HPDE6-E6E7 (cell line): Measurements from ENCODE around the gene CFTR.
"Not testable (repeated sequence)": the region's sequence is repeated elsewhere in the genome, so short reads cannot be mapped to it uniquely, and the experiment has no call there.

ENCODE experiments used
- DNase-seq: peaks from one replicate; pipeline ENCODE4 v3.0.0; 2011; ENCODE audit warnings: missing footprints; ENCODE audit errors: extremely low spot score

CFTR gene

DNA sequence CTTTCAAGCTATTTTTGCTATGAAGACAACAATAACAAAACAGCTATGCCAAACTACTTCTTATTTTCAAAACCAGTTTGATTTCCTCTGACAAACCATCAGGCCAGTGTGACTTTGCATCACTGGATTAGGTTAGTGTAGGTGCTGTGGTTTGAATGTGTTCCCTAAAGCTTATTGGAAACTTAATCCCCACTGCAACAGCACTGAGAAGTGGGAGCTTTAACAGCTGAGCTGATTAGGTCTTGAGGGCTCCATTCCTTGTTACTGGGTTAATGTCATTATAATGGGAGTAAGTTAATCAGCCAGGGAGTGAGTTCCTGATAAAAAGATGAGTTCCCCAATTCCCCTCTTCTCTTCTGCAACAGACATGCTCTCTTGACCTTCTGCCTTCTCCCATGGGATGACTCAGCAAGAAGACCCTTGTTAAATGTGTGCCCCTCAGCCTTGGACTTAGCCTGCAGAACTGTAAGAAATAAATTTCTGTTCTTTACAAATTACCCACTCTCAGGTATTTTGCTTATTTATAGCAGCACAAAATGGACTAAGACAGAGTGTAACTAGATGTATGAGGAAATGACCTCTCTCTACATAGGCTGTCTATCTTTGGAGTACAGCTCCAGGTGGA is 206.6 kb downstream of the CFTR start:
- DNase-seq = no peak

DNA sequence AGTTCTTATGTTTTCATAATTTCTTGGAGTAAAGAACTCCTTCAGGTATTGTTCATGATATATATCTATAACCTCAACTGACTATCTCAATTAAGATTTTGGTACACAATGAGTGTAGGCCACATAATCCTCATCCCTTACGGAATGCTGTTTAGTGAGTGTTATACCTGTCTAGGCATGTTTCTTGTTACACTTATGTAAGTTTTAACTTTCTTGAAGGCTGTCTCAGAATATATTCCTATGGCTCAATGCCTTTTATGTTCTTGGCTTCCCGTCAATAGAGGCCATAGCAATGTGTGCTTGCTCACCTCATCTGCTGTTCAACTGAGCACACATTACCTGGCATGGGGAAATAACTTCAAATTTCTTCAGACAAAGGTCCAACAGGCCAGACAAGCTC is 208.3 kb downstream of the CFTR start:
- DNase-seq = peak; percentile 76

DNA sequence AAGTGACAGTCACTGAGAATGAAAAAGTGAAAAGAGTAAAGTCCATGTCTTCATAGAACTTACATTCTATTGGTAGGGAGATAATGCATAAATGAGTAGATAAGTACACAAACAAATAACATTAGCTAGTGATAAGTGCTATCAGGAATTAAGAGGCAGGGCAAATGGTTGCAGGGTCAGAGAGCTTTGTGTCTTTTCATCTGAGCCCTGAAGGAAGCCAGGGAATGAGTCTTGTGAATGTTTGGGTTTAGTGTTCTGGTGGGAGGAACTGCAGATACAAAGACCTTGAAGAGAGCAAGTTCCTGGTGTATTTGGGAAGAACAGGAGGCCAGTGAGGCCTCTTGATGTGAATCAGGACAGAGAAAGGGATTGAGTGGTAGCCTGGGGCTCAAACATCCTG is 209.6 kb downstream of the CFTR start:
- no peak for DNase-seq

DNA sequence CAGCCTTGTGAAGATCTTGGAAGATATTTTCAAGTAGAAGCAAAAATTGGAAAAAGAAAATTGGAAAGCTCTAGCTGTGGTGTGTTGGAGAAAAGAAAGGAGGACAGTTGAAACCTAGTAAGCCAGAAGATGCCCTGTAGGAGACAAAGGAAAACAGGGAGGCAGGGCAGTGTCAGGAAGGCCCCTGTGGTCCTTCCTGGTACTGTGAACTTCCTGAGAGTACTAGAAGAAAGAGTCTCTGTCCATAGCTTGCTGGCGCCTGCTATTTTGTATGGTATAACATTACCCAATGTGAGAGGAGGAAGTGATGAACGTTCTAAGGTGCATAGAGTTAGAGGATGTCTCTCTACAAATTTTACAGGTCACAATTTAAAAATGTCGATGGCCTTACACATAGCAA is 210.3 kb downstream of the CFTR start:
- DNase-seq = no peak

DNA sequence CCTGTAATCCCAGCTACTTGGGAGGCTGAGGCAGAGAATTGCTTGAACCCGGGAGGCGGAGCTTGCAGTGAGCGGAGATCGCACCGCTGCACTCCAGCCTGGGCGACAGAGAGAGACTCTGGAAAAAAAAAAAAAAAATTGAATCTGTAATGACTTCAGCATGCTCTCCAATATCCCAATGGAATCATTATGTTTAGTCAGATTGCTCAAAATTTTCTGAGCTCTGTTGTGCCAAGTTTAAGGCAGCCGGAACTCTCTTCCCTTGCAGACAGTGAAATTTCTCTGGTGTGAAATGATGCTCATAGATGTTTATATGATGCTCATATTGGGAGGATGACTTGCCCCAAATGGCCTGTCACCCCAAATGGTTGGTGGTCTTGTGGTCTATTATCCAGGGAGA is 212.5 kb downstream of the CFTR start:
- DNase-seq = no peak

DNA sequence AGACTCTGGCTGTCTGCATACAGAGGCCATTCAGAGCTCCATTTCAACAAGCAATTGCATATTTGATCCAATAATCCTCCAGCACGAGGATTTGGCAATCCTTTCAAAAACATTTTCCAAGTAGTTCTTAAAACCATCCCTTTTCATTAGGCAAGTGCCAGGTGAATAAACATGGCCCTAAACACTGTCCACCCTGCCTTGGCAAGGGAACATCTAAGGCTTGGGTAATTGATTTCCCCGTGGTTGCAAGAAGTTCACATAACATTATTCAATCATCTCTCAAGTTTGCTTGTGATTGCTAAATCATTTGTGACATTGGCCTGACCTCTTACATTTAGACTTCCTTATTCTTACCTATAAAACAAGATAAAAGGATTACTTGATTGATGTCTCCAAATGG is 218.2 kb downstream of the CFTR start:
- DNase-seq = no peak

DNA sequence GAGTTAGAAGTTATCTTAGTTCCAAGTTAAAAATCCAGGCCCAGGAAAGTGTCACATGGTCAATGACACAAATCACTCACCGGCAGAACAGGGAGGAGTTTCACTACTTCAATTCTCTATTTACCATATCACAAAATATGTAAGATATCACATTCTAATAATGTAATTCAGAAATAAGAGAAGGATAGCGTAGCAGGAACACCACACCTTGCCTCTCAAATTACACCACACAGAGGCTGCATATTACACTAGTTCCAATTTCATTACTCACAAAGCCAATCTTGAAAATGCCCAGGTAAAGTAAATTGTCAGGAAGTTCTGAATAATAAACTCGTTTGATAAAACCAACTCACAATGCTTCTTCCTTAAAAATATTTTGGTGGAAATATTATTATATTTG is 224.2 kb downstream of the CFTR start:
- peak; percentile 40 for DNase-seq

DNA sequence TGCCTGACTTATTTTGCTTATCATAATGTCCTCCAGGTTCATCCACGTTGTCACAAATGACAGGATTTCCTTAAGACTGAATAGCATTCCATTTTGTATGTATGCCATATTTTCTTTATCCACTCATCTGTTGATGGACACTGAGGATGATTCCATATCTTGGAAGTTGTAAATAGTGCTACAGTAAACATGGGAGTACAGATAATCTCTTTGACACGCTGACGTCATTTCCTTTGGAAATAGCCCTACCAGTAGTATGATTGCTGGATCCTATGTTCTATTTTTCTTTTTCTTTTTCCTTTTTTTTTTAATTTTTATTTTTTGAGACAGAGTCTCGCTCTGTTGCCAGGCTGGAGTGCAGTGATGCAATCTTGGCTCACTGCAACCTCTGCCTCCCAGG is 225.8 kb downstream of the CFTR start:
- no peak for DNase-seq

DNA sequence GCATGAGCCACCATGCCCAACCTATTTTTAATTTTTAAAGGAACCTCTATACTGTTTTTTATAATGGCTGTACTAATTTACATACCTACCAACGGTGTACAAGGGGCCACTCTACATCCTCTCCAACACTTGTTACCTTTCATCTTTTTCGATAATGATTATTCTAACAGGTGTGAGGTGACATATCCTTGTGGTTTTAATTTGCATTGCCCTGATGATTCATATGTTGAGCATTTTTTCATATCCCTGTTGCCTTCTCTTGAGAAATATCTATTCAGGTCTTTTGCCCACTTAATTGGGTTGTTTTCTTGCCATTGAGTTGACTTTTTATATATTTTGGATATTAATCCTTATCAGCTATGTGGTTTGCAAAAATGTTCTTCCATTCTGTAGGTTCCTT is 226.4 kb downstream of the CFTR start:
- DNase-seq = no peak

DNA sequence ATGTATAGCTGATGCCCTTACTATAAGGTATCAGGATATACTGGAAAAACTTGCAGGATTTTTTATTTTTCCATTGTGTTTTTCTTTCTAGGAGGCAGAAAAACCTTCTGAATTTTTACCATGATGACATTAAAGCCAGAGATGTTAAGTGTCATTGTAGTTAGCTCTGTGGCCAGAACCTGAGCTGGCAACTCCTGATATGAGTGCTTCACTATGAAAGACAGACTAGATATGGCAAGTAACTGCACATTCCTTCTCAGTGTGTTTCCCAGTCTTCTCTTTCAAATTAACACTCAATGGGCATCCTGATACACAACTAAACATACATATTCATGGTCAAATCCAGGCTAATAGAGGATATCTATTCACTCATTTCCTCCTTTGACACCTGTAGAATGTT is 227.3 kb downstream of the CFTR start:
- DNase-seq = no peak

DNA sequence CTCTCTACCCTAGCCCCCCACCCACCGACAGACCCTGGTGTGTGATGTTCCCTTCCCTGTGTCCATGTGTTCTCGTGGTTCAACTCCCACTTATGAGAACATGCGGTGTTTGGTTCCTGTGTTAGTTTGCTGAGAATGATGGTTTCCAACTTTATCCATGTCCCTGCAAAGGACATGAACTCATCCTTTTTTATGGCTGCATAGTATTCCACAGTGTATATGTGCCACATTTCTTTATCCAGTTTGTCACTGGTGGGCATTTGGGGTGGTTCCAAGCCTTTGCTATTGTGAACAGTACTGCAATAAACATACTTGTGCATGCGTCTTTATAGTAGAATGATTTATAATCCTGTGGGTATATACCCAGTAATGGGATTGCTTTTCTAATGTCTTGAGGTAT is 228.3 kb downstream of the CFTR start:
- not testable (repeated sequence) for DNase-seq

DNA sequence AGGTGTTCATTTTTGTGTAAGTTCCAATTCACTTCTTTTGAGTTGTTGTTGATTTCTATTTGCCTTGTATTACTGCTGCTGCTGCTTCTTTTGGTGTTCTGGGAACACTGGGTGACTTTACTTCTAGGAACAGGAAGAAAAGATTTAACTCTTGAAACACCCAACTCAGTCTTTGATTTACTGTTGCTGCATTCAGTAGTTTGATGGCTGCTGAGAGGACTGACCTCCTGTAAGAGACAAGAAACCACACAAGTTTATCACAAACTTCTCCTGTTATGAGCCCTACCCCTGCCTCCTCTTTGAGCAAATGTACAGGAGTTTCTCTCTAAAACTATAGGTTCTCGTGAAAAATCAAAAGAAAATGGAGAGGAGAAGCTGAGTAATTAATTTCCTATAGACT is 231.7 kb downstream of the CFTR start:
- DNase-seq = no peak

DNA sequence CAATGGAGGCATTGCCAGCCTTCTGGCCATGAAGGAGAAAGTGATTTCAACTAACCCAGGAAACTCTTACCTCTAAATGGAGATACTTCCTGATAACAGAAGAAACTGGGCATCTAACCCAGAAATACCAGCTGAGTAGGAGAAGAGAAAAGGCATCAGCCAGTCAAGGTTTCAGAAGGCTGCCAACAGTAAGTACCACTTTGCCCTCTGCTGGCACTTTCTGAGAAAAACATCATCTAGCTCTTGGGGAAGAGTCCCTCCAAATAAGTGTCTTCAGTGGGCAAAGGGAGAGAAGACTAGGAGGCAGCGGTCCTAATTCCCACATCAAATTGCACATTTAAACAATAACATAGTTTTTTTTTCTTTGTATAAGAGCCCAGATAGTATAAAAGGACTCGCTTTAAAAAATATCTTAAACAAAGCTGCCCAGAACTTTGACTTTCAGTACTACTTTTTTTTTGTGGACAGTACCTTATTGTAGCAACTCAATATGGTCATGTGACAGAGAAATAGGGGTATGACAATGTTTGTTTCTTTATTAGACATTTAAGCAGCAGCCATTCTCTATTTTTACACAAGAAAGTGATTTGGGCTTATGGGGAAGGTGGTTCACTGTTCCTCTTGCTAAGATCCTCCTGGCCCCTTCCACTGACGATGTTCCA is 236.1 kb downstream of the CFTR start:
- peak; percentile 46 for DNase-seq

DNA sequence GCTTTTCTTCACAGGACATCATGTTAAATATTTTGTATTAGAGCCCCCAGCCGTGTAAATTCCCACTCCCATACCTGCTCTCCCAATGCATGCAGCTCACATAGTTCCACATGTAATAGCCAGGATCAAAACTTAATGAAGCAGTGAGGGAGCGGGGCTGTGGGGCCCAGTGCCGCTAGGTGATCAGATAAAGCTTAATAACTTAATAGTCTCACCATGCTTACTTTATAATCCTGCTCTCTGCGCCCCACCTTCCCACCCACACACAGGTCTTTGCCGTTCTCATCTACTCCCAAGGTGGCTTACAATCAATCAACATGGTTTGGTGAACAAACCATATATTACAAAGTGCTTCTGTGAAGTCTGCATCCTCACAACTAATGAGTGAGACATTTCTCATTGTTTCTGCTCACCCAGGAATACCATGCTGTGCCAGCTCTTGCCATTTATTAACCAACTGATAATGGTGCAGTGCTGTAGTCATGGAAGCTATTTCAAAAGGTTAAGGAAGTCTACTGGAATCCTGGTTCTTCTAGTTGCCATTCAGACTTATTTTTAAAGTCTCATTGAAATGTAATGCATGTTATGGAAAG is 237.0 kb downstream of the CFTR start:
- DNase-seq = no peak

DNA sequence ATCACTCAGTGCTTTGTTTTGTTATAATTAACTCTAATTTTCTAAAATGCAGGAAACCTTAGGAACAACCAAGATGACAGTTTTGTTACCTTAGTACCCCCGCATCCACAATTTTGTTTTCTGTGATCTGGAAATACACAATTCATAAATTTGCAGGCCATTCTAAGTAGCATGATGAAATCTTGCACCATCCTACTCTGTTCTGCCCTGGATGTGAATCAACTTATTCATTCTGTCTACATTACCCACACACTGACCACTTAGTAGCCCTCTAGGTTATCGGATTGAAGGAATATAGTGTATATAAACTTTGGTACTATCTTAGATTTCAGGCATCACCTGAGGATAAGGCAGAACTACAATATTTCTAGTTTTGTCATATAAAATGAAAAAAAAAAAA is 237.5 kb downstream of the CFTR start:
- DNase-seq = no peak
